SK-N-SH (cell line): ENCODE measurements around the gene SMIM28. TPM values are rescaled to one million over a fixed set of nuclear protein-coding genes. Genes with fewer than 3 reads are reported as not detected.

Experiments
- CTCF ChIA-PET: fragments of 300-600, 350-600 bp; formaldehyde crosslinking; extraction: SDS; loops from one replicate; lab custom pipeline; 2021; lab: Yijun Ruan, JAX
- POLR2A ChIA-PET: fragments of 350-600 bp; sonication (Branson Sonifier 250); formaldehyde crosslinking; extraction: SDS; loops from one replicate; lab custom pipeline; 2020; ENCODE audit warnings: antibody characterized with exemption, inconsistent platforms; lab: Yijun Ruan, JAX
- DNase-seq: peaks from one replicate; pipeline ENCODE4 v3.0.0; 2012
- H2AFZ ChIP-seq: fragments of 200-600 bp; sonication (generic); 2 replicates; pipeline ENCODE4 v1.8.1; 2016; ENCODE audit warnings: antibody characterized with exemption, mild to moderate bottlenecking, low read depth
- H3F3A ChIP-seq: fragments of 200-600 bp; sonication (generic); replicated peaks from 2 replicates; pipeline ENCODE3; 2016; ENCODE audit warnings: antibody characterized with exemption, mild to moderate bottlenecking; ENCODE audit not compliant: insufficient read depth
- H3K27ac ChIP-seq, 2 experiments: fragments of 200-500 bp in 1 of 2; fragments of 200-600 bp in 1 of 2; sonication (Bioruptor generic) in 1 of 2; sonication (generic), shearing (Covaris generic) in 1 of 2; 2 replicates each; pipeline versions ENCODE4 v1.5.1 to v1.6.1; 2014 to 2016; ENCODE audit warnings: low read depth in 2 of 2, inconsistent platforms in 1 of 2, low read length in 1 of 2, mild to moderate bottlenecking in 1 of 2, mixed read lengths in 1 of 2
- H3K27me3 ChIP-seq: fragments of 200-600 bp; sonication (generic), shearing (Covaris generic); 2 replicates; pipeline ENCODE4 v1.6.1; 2016; ENCODE audit warnings: mixed run types; ENCODE audit not compliant: insufficient read depth
- H3K36me3 ChIP-seq, 2 experiments: fragments of 200-500 bp in 1 of 2; fragments of 200-600 bp in 1 of 2; sonication (Bioruptor generic) in 1 of 2; sonication (generic) in 1 of 2; replicated peaks in 1 of 2; 2 replicates each; pipeline versions ENCODE3 to v1.5.1; 2014 to 2016; ENCODE audit warnings: low read length in 1 of 2, mild to moderate bottlenecking in 1 of 2; ENCODE audit not compliant: insufficient read depth in 2 of 2, control insufficient read depth in 1 of 2
- H3K4me1 ChIP-seq, 2 experiments: fragments of 200-500 bp in 1 of 2; fragments of 200-600 bp in 1 of 2; sonication (Bioruptor generic) in 1 of 2; sonication (generic), shearing (Covaris generic) in 1 of 2; 2 replicates each; pipeline versions ENCODE4 v1.5.1 to v1.6.1; 2014 to 2016; ENCODE audit warnings: low read depth in 1 of 2, low read length in 1 of 2, mixed run types in 1 of 2; ENCODE audit not compliant: insufficient read depth in 2 of 2, control insufficient read depth in 1 of 2
- H3K4me2 ChIP-seq: fragments of 200-600 bp; sonication (generic), shearing (Covaris generic); 2 replicates; pipeline ENCODE4 v1.6.1; 2017; ENCODE audit warnings: mixed run types
- H3K4me3 ChIP-seq, 2 experiments: fragments of 200-500 bp in 1 of 2; fragments of 200-600 bp in 1 of 2; sonication (Bioruptor generic) in 1 of 2; sonication (generic), shearing (Covaris generic) in 1 of 2; 2 replicates each; pipeline versions ENCODE4 v1.5.1 to v1.8.1; 2014 to 2016; ENCODE audit warnings: low read depth in 2 of 2, inconsistent platforms in 1 of 2, low read length in 1 of 2, mild to moderate bottlenecking in 1 of 2, mixed read lengths in 1 of 2, moderate library complexity in 1 of 2
- H3K79me2 ChIP-seq: fragments of 200-600 bp; sonication (generic); 2 replicates; pipeline ENCODE4 v1.8.1; 2017; ENCODE audit warnings: mild to moderate bottlenecking; ENCODE audit not compliant: insufficient read depth
- H3K9ac ChIP-seq: fragments of 200-600 bp; sonication (generic); 2 replicates; pipeline ENCODE4 v1.6.1; 2017; ENCODE audit warnings: mixed run types
- H3K9me2 ChIP-seq: fragments of 200-600 bp; sonication (generic); 2 replicates; pipeline ENCODE4 v1.6.1; 2017; ENCODE audit warnings: mixed run types
- H3K9me3 ChIP-seq: fragments of 200-600 bp; sonication (generic); 2 replicates; pipeline ENCODE4 v1.6.1; 2017; ENCODE audit warnings: mixed run types, mild to moderate bottlenecking, moderate library complexity
- H4K20me1 ChIP-seq: fragments of 200-600 bp; sonication (generic); 2 replicates; pipeline ENCODE4 v1.6.1; 2017; ENCODE audit warnings: mild to moderate bottlenecking, mixed run types; ENCODE audit not compliant: insufficient read depth
- CHD2 ChIP-seq: fragments of 150-350 bp; IDR thresholded peaks from 2 replicates; pipeline ENCODE4 v1.6.1; 2018; ENCODE audit warnings: low read length; ENCODE audit not compliant: partially characterized antibody
- CTCF ChIP-seq: fragments of 200-600 bp; sonication (generic); IDR thresholded peaks from 2 replicates; pipeline ENCODE4 v1.6.1; 2017; ENCODE audit warnings: antibody characterized with exemption, mild to moderate bottlenecking, moderate library complexity
- ELF1 ChIP-seq: IDR thresholded peaks from 2 replicates; pipeline ENCODE4 v1.4.0; 2012
- EP300 ChIP-seq, 2 experiments: IDR thresholded peaks; 2 replicates each; pipeline versions ENCODE4 v1.4.0 to v1.6.1; 2012; ENCODE audit warnings: borderline replicate concordance in 1 of 2, low read depth in 1 of 2, low read length in 1 of 2
- GABPA ChIP-seq: IDR thresholded peaks from 2 replicates; pipeline ENCODE4 v1.4.0; 2012; ENCODE audit warnings: low read depth, mild to moderate bottlenecking
- GATA2 ChIP-seq: sonication (generic); formaldehyde crosslinking; IDR thresholded peaks from 2 replicates; pipeline ENCODE4 v1.5.0; 2020; ENCODE audit warnings: mild to moderate bottlenecking, missing genetic modification reagents
- IRF3 ChIP-seq: fragments of 150-350 bp; IDR thresholded peaks from 2 replicates; pipeline ENCODE4 v1.6.1; 2016; ENCODE audit warnings: mild to moderate bottlenecking, low read depth, low read length
- MXI1 ChIP-seq: IDR thresholded peaks from 2 replicates; pipeline ENCODE4 v1.6.1; 2012; ENCODE audit warnings: mild to moderate bottlenecking, low read depth, low read length, improper control_type of control experiment
- NFIC ChIP-seq: IDR thresholded peaks from 2 replicates; pipeline ENCODE4 v1.4.0; 2012; ENCODE audit warnings: borderline replicate concordance
- PBX3 ChIP-seq: IDR thresholded peaks from 2 replicates; pipeline ENCODE4; 2012
- POLR2AphosphoS5 ChIP-seq: IDR thresholded peaks from 2 replicates; pipeline ENCODE4 v1.6.1; 2012; ENCODE audit warnings: low read depth, low read length
- RAD21 ChIP-seq: IDR thresholded peaks from 2 replicates; pipeline ENCODE4 v1.6.1; 2012; ENCODE audit warnings: mild to moderate bottlenecking, low read length
- RCOR1 ChIP-seq: fragments of 150-350 bp; IDR thresholded peaks from 2 replicates; pipeline ENCODE4 v1.6.1; 2017; ENCODE audit warnings: antibody characterized with exemption, low read length
- SIN3A ChIP-seq: IDR thresholded peaks from 2 replicates; pipeline ENCODE4 v1.6.1; 2012; ENCODE audit warnings: low read depth, mild to moderate bottlenecking, low read length, moderate library complexity, borderline replicate concordance
- TAF1 ChIP-seq: IDR thresholded peaks from 2 replicates; pipeline ENCODE4 v1.6.1; 2012; ENCODE audit warnings: low read depth, mild to moderate bottlenecking, low read length, moderate library complexity, borderline replicate concordance
- TEAD4 ChIP-seq: IDR thresholded peaks from 2 replicates; pipeline ENCODE4 v1.4.0; 2012; ENCODE audit warnings: mild to moderate bottlenecking, borderline replicate concordance; ENCODE audit not compliant: insufficient read depth
- USF2 ChIP-seq: fragments of 150-350 bp; IDR thresholded peaks from 2 replicates; pipeline ENCODE4 v1.6.1; 2017; ENCODE audit warnings: antibody characterized with exemption, low read length, low read depth, borderline replicate concordance
- YY1 ChIP-seq: IDR thresholded peaks from 2 replicates; pipeline ENCODE4 v1.4.0; 2012; ENCODE audit warnings: low read depth, mild to moderate bottlenecking
- WGBS: methylation state at CpG from one replicate; pipeline ENCODE4 v1.1.6; 2017; ENCODE audit warnings: low lambda C conversion rate; 5-methylcytosine and 5-hydroxymethylcytosine counted together
- polyA plus RNA-seq, 3 experiments: library from polyadenylated mRNA; depleted of rRNA; stranded (reverse); fragments of >200 nt; gene quantifications; 2 replicates each; pipeline ENCODE4 v1.2.3, GENCODE V29; 2012

Gene SMIM28
- polyA plus RNA-seq, 1 of the 3 experiments (the other 2 are of a cell fraction) = not detected

GRCh38 chr6:138426500-138427123 lies 48.9 kb downstream of the SMIM28 start:
- H3K27ac ChIP-seq = no peak overlapping the region
- no peak overlapping the region for H3K9ac ChIP-seq
- peaks cover 0 to 8% of the 10 kb centered on the region in 2 experiments; a peak in 1 of 4 replicates for H3K4me1 ChIP-seq
- no peaks in the 10 kb centered on the region for H3K79me2 ChIP-seq
- no peak for DNase-seq
- H4K20me1 ChIP-seq = no peaks in the 10 kb centered on the region
- H3F3A ChIP-seq = no peaks in the 10 kb centered on the region
- peaks cover 42% of the 10 kb centered on the region for H3K27me3 ChIP-seq
- H3K9me2 ChIP-seq = no peaks in the 10 kb centered on the region
- TF ChIP-seq USF2 (no peak), MXI1 (no peak), PBX3 (no peak), CHD2 (no peak), CTCF (no peak), GABPA (no peak), TEAD4 (no peak), TAF1 (no peak), SIN3A (no peak), GATA2 (CRISPR knock-in tag) (no peak), RCOR1 (no peak), RAD21 (no peak), POLR2AphosphoS5 (no peak), ELF1 (no peak), IRF3 (no peak), YY1 (no peak), NFIC (no peak), EP300 (IDR thresholded peaks at IDR 0.05; ENCODE audit: borderline replicate concordance in 1 of 2, low read depth in 1 of 2, low read length in 1 of 2) (no peak)
- WGBS = 11% methylated on average over 5 of the region's 5 CpGs
- no peak overlapping the region for H2AFZ ChIP-seq
- H3K4me2 ChIP-seq = no peak overlapping the region
- ChIA-PET POLR2A (no interaction called here), CTCF (interaction anchor here (1.3 to 1.4 kb wide), 2 partner anchors 20 to 340 kb away, joined by 3 to 5 read pairs; no protein-coding TSS in a partner anchor)
- no peaks in the 10 kb centered on the region for H3K9me3 ChIP-seq
- H3K4me3 ChIP-seq = no peak overlapping the region
- H3K36me3 ChIP-seq = no peaks in the 10 kb centered on the region
